ENCODE data around the gene EBPL. TPM values are rescaled to one million over a fixed set of nuclear protein-coding genes. Genes with fewer than 3 reads are reported as not detected.

The EBPL gene
- total and polyA plus RNA-seq, 9 of the 15 experiments (the other 6 are each of a cell fraction or from before 2014, with no cell fraction given): 5.2 to 68.3 (median 43.0) TPM

- no peak for TF ChIP-seq ZBTB40 (IDR thresholded peaks at IDR 0.05)
- no peak for TF ChIP-seq ZBTB40 (CRISPR knock-in tag; IDR thresholded peaks at IDR 0.05)
- TF ChIP-seq IFI16 (CRISPR knock-in tag; IDR thresholded peaks at IDR 0.05): no peak
- no peak for TF ChIP-seq ZMIZ1 (IDR thresholded peaks at IDR 0.05; ENCODE audit: low read depth in 2 of 2, low read length in 2 of 2)
- TF ChIP-seq HDAC1 (IDR thresholded peaks at IDR 0.05): no peak
- TF ChIP-seq HIVEP1 (CRISPR knock-in tag; IDR thresholded peaks at IDR 0.05): no peak
- no peak for TF ChIP-seq CEBPG (CRISPR knock-in tag; IDR thresholded peaks at IDR 0.05)
- no peak for TF ChIP-seq CEBPG (tag; conservative IDR thresholded peaks at IDR 0.05 in 1 of 2, IDR thresholded peaks at IDR 0.05 in 1 of 2)
- TF ChIP-seq CBX5 (IDR thresholded peaks at IDR 0.05; ENCODE audit: borderline replicate concordance, low read depth): no peak
- no peak for TF ChIP-seq POLR2AphosphoS2 (IDR thresholded peaks at IDR 0.05; ENCODE audit: low read length)
Observed at GRCh38 chr13:49697468-49697867, 6.2 kb upstream of the EBPL start (continued).
